Left cardiac atrium (tissue), 4 donors: ENCODE data around the gene ALKAL2. TPM values are rescaled to one million over a fixed set of nuclear protein-coding genes. Genes with fewer than 3 reads are reported as not detected.

Experiments used
- ATAC-seq, 2 donors: fragments of 200-7000 bp; cut with Tn5 transposase; one replicate each; pipeline ENCODE4 v1.9.1; 2020; ENCODE audit warnings: mild to moderate bottlenecking in 2 of 2, moderate library complexity in 2 of 2
- DNase-seq: peaks from one replicate; pipeline ENCODE4 v3.0.0-alpha.2; 2020
- intact Hi-C, 2 donors: fragments of 100-400 bp; cut with DNase I; formaldehyde crosslinking; loops; one replicate each; pipeline versions ENCODE4 v1.14.1 to v1.15.1; 2022 to 2023
- total RNA-seq, 2 donors: library from RNA; stranded (reverse); fragmentation: NEBNext Ultra II Directional; extraction: Animal tissue kit (Norgen Biotek cat#: 25700); gene quantifications; one replicate each; pipeline ENCODE4 v1.2.1, GENCODE V29; 2021
- donor health status: DM: no; HTN: yes; CAD: no.
- donor health status: DM: no; HTN: yes; CAD: no; lungs with severe emphysema.
- donor health status: DM: yes; HTN: yes; CAD: no.
- donor health status: Dilated cardiomyopathy.

Gene ALKAL2
- total RNA-seq, 2 donors from 2014 or later = 0.68 to 0.80 TPM

DNA sequence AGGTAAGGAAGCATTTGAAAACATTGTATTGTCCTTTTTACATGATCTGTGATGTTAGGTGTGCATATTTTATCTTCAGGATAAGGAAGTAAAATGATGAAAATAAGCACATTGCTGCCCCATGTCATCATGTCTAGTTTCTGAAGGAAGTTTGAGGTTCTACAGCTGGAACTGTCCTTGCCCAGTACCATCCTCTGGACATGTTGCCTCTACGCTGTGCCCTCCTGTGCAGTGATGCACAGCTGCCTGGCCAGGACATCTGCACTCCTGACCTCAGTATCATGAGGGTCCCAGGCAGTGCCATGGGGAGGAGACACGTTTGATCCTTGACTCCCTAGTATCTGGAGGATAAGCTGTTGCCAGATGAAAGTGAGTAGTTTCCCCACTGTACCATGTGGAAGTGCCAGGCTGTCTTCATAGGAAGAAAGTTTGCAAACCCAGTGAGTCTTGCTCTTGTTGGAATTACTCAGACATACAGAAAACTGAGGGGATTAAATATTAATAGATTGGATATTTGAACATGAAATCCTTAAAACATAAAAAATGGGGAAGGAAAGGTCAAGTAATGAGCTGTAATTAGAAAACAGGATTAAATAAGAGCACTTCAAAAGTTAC is 9.5 kb downstream of the ALKAL2 start:
- no peak for ATAC-seq
- intact Hi-C loops = no loop called here
- DNase-seq = no peak

DNA sequence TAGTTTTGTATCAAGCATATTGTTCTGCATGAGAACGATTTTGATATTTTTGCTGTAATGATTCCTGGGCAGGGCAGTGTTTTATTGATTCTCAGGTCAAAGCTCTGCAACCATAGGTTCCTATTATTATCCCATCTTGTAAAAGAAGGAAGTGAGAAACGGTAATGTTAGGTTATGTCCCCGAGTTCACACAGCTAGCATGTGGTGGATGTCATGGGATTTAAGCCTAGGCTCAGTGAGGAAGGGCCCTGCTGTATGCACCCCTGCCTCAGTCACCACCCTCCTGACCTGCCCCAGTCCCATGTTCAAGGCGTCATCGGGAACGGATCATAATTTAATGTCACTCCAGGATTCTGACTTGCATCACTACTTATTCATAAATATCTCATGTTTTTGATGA is 12.4 kb downstream of the ALKAL2 start:
- DNase-seq = no peak
- ATAC-seq = no peak
- intact Hi-C loops = no loop called here

DNA sequence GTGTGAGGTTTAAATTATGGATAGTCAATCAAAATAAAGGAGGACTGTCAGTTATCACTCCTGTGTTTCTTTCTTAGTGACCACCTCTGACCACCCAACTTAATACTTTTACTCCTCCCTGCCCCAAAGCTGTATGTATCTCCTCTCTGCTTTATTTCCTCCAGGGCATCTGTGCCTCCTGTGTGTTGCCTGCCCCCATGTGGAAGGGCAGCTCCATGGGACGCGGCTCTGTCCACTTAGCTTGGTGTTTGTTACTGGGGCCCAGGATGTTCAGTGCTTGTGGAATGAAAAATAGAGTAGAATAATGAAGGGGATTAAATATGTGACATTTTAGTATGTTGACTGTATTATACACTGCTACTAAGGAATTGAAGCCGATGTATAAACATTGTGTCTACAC is 13.4 kb downstream of the ALKAL2 start:
- DNase-seq (no peak), ATAC-seq (no peak)
- intact Hi-C loops = no loop called here

DNA sequence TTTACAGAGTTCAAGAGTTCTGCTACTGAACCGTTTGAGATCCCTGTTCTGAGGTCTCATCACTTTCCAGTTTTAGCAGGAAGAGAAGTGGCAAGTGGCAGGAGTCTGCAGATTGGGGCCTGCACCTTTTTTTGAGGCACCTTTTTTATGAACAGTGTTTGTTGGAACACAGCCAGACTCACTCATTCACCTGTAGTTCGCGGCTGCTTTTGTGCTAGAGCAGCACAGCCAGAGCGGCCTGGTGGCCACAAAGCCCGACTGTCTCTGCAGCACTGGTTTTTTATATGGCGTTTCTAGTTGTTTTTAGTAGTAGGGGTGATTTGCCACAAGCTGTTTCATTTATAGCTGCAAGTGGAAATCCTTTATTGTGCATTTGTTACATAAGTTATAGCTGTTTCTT is 14.6 kb downstream of the ALKAL2 start:
- DNase-seq = no peak
- no peak for ATAC-seq
- intact Hi-C loops = no loop called here

DNA sequence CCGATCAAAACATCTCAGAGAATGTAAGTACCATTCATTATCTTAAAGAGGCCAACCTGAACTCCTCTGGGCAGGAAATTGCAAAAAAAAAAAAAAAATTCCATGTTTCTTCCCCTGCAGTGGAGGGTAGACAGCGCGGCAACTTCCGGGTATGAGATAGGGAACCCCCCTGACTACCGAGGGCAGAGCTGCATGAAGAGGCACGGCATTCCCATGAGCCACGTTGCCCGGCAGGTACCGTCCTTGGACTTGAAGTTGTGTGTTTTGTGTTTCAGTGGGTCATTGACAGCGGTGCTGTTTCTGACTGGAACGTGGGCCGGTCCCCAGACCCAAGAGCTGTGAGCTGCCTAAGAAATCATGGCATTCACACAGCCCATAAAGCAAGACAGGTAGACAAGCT is 16.0 kb downstream of the ALKAL2 start:
- no peak for ATAC-seq
- intact Hi-C loops = no loop called here

DNA sequence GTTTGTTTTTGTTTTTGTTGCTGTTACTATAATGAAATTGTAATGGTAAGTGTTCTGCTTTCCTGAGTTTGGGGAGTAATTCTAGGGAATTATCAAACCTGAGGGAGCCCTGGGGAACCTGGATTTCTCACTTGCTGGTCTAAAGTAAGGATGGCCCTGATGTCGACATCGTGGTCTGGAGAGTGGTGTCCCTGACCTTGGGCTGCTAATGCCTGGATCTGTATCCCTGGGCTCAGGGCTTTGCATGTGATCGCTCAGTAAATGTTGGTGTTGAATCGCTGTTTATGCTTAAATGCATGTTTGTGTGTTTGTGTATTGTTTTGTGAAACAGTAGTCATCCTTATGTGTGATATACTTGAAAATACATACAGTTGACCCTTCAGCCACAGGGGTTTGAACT is 17.0 kb downstream of the ALKAL2 start:
- no peak for ATAC-seq
- intact Hi-C loops = no loop called here
- DNase-seq = no peak

More for the DNA sequence above, 16.0 kb downstream of the ALKAL2 start:
- no peak for DNase-seq

DNA sequence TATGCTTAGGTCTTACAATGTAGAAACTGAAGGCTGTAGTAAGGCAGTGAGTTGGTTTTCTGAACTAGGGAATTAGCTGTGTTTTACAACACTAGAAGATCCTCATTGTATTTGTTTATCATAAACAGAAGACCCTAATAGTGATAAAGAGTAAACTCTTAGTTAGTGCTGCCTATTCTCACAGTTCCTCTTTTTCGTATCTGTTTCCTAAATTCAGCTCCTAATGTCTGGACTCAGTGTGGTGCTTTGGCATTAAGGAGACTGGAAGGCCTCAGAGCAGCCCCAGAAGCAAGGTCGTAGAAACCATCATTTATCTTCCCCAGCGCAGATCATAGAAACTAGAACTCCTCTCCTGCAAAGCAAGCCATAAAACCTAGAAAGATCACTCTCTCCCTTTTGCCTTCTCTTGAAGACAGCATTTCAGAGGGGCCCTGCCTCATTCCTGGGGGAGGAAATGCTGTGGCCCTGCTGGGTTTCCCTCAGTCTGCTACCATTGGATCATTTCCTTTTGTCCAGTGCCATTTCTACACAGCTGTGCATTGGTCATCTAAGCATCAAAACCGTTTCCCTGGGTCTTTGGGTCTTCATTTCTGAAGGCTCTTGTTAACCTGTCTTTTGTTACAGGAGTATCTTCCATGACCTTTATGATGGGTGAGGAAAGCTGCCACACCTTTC is 18.4 kb downstream of the ALKAL2 start:
- ATAC-seq (no peak), DNase-seq (no peak)
- intact Hi-C loops = no loop called here

DNA sequence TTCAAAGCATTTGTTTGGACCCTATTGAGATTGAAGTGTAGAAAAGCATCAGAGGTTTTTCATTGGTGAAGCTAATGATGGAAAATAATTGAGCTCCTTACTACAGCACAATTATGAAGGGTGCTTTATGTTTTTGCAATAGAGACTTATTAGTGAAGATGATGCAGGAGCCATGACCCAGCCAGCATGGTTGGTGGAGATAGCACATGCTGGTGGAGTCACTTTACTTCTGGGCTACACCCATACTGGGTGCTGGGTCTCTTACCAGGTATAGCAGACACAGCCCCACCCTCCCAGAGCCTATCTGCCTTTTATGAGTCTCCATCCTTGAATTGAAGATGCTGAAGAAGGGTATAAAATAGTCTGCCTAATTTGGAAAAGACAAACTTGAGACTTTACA is 19.6 kb downstream of the ALKAL2 start:
- no peak for DNase-seq
- no peak for ATAC-seq
- intact Hi-C loops = no loop called here

DNA sequence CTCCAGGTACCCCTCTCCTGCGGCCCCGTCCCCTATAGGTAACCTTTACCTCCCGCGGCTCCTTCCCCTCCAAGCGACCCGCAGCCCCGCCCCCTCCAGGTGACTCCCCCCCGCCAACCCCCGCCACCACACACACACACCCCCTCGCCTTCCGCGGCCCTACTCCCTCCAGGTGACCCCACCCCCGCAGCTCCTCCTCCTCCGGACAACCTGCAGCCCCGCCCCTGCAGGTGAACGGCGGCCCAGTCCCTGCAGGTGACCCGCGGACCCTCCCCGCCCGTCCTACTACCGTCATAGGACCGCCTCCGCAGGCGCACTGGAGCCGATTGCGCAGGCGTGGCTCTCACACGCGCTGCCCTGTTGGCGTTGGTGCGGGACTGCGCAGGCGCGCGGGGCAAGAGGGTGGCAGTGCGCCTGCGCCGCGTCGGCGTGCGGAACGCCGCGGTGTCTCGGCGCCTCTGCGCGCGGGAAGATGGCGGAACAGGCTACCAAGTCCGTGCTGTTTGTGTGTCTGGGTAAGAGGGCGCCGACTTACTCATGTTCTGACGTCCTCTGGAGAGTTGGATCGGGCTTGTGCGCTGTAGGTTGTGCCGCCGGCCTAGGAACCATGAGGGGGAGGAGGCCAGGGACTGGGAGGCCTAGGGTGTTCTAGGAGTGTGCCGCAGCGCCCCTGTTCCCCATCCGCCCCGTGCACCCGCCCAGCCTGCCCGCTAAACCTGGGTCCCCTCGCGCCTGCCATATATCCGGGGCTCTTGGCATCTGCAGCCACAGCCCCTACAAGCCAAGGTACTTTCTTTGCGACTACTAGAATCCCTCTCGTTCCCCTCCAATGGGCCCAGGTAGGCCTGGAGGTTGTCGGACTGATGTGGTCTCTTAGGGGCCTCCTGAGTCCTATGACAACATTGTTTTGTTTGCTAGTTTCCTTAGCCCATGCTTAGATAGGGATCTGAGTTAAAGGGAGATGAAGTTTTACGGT is 23.1 kb downstream of the ALKAL2 start, which contains the start of gene ACP1:
TSS of gene ACP1 (plus strand) at position 455 of the 976 bp plus-strand sequence. CDS start at position 473, 18 bp downstream.
- intact Hi-C loops = no loop called here
- peak; percentile 98 for ATAC-seq

DNA sequence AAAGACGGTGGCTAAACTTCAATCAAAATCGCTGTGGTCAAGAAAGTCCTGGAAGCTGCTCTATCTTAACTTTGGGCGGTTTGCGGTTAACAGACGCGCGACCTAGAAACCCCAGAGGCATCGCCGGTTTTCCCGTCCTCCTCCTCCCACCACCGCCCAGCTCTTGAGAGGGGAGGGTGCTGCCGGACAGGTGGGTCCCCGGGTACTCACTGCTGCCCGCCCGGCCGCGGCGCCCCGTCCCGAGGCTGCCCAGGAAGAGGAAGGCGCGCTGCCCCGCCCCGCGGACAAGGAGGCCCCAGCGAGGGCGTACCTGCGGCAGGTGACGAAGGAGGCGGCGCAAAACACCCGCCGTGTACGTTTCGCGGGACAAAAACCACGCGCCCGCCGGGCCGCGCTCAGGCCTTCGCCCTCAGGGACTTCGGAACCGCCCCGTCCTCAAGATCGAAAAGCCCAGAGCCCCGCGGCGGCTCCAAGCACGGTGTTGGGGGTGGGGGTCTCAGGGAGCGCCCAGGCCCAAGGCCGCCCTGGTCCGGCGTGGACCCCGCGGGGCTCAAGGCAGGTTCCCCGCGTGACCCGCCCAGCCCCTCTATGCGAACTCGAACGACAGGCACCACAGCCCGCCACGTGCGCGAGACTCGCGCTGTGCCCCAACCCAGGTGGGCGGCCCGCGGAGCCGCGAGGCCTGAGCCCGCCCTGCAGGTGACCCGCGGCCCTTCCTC is 24.0 kb downstream of the ALKAL2 start, which contains the start of gene SH3YL1:
TSS of gene SH3YL1 (minus strand) at position 259 of the 719 bp plus-strand sequence. CDS start at position 211, 48 bp downstream.
- peak; percentile 27 to 57 for ATAC-seq
- intact Hi-C loops = no loop called here
- peak; percentile 41 for DNase-seq

More for the DNA sequence above, 23.1 kb downstream of the ALKAL2 start, which contains the start of gene ACP1:
- peak; percentile 96 for DNase-seq

DNA sequence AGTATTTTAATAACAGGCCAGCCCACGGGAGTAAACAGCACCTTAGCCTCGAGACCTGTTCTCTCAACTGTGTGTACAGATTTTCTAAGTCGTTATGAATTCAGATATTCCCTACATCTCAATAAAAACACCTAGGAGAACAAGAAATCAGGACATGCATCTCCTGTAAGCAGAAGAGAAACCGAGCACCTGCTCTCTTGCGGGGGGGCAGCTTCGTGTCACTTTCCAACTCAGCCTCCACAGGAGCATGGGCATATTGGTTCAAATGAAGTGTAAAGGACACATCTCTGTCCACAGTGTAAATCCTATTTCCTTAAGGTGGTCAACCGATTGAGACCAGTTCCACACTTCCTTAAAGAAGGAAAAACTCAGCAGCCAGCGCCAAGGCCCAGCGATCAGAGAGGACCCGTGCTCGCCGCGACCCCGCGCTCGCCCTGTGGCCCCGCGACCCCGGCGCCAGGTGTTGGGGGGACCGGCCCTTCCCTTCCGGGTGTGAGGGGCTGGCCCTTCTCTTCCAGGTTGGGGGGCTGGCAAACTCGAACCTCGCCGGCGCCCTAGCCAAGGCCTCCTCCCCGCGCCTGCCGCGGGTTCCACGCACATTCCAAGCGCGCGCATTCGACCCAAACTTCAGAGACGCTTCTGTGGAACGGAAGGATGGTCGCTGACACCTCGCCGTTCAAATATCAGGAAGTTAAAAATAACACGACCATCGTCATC is 24.7 kb downstream of the ALKAL2 start:
- ATAC-seq (no peak), DNase-seq (no peak)
- intact Hi-C loops = no loop called here

DNA sequence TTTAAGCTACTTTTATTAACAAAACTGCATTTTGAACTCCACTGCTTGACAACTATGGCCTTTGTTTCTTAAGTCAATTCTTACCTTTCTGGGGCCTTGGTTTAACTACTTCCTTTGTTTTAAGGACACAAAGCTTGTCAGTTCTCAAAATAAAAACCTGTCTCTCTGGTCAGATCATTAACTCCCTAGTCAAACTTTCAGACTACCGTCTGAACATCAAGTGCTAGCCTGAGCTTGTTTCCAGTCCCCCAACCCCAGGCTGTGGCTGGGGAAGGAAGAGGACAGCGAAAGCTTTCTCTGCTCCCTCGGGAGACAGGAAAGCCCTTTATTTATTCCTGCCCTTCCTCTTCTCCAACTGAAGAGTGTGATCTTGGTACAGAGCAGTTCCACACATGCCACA is 25.8 kb downstream of the ALKAL2 start:
- intact Hi-C loops = no loop called here
- no peak for ATAC-seq

DNA sequence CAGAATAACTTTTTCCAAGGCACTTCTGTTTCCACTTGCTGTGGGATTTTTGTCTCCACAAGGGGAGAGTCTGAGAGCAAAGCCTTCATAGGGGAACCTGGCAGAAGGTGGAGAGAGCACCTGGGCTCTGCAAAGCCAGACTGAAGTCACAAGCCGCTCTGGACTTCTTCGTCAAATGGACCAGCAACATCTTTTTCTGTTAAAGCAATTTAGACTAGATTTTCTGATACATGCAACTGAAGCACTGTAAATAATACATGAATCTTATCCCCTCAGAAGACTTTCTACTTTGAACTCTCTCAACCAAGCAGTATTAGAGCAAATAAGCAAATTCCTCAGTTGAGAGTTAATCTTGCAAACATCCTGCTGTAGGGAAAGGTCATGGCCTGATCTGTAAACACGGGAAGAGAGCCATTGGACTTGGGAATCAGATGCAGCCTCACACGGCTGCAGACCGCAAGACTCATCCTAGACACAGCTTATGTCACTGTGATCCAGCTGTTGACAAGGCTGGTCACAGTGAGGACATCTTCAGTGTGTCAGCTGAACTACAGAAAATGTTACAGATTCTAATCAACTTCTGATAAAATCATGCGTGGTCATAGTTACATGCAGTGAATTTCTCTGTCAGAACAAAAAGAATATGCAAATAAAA is 27.3 kb downstream of the ALKAL2 start:
- DNase-seq (no peak), ATAC-seq (no peak)
- intact Hi-C loops = no loop called here

More for the DNA sequence above, 25.8 kb downstream of the ALKAL2 start:
- no peak for DNase-seq

DNA sequence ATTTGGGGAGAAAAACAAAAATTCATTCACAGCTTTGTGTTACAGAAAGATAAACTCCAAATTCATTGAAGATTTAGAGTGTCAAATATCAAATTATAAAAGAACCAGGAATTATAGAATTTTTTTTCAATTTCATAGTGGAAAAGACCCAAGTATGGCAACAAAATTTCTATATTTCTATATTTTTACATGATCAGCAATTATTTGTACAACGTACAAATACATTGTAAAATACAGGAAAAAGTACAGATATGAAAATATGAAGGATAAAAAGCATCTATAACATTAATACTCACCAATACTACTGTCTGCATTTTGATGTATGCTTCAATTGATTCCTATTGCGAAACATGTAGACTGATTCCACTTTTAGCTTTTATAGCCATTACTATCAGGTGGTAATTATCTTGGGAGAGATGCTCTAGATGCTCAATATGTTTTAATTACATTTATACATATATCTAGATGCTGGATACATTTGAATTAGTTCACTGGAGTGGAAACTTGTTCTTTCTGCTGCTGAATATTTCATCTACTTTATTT is 28.0 kb downstream of the ALKAL2 start:
- intact Hi-C loops = no loop called here
- ATAC-seq (no peak), DNase-seq (no peak)

DNA sequence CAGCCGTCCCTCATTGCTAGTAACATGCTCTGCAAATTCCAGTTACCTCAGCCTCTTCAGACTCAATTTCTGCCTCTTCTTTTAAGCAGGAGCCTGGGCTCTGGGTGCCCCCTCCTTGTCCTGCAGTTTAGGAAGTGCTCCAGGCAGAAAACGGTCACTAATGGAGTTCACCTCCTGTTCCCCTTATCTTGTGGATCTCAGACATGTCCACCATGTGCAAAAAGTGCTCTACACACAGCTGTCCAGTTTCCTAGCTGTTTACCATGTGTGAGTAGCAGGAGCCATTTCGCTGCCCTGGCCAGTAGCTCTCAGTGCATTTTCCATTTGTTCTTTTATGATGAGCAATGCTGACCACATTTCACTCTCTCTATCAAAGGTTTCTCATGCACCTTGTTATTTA is 29.0 kb downstream of the ALKAL2 start:
- intact Hi-C loops = no loop called here
- DNase-seq (no peak), ATAC-seq (no peak)

DNA sequence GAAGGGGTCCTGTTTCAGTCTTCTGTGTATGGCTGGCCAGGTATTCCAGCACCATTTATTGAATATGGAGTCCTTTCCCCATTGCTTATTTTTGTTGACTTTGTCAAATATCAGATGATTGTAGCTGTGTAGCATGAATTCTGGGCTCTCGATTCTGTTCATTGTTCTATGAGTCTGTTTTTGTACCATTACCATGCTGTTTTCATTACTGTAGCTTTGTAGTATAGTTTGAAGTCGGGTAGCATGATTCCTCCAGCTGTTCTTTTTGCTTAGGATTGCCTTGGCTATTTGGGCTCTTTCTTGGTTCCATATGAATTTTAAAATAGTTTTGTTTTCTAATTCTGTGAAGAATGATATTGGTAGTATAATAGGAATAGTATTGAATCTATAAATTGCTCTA is 30.0 kb downstream of the ALKAL2 start:
- DNase-seq (no peak), ATAC-seq (no peak)
- intact Hi-C loops = no loop called here

DNA sequence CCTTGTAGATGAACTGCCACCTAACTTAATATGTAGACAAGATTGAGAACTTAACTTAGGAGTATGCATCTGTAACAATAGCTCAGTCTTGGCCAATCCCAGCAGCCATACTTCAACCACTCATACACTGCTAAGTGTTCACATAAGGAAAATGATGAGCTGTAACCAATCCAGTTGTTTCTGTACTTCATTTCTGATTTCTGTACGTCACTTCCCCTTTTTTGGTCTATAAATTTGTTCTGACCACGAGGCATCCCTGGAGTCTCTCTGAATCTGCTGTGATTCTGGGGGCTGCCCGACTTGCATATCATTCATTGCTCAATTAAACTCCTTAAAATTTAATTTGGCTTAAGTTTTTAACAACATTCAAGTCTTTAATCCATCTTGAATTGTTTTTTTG is 30.5 kb downstream of the ALKAL2 start:
- DNase-seq = no peak
- intact Hi-C loops = no loop called here
- no peak for ATAC-seq

DNA sequence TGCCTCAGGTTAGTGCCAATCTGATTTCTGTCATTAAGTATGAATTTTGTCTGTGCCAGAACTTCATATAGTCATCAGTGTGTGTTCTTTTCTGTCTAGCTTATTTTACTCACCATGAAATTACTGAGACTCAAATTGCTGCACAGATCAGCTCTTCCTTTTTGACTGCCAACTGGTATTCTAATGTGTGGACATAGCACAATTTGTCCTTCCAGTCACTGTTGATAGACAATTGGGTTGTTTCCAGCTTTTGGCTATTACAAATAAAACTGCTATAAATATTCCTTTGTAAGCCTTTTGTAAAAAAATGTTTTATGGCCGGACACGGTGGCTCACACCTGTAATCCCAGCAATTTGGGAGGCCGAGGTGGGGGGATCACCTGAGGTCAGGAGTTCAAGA is 31.8 kb downstream of the ALKAL2 start:
- intact Hi-C loops = no loop called here
- ATAC-seq = no peak
- DNase-seq = no peak
